ENCODE results near the gene DES.

DNA sequence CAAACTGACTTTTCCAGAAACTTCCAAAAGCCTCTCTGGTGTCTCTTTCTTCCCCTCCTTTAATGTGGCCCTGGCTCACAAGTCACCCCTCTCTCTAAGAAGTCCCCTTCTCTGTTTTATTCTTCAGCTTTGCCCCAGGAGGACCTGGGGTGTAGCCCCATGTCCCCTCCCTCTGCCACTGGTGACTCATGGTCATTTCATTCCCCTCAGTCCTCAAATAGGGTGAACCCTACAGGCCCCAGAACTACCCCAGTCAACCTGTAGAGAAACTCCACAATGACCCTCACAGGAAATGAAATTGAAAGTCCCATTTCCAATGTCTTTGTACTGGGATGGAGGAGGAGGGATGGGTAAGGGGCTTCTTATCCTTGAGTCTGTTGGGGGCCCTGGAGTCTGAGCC is 10.3 kb downstream of the DES start:
- no peak for TF ChIP-seq POLR2A (IDR thresholded peaks at IDR 0.05; ENCODE audit: low read length)
- no peak for TF ChIP-seq GATA1 (IDR thresholded peaks at IDR 0.05; ENCODE audit: low read depth, low read length)

Data from erythroblast (primary cell).